Measurements from ENCODE around the gene SYCP2.

DNA sequence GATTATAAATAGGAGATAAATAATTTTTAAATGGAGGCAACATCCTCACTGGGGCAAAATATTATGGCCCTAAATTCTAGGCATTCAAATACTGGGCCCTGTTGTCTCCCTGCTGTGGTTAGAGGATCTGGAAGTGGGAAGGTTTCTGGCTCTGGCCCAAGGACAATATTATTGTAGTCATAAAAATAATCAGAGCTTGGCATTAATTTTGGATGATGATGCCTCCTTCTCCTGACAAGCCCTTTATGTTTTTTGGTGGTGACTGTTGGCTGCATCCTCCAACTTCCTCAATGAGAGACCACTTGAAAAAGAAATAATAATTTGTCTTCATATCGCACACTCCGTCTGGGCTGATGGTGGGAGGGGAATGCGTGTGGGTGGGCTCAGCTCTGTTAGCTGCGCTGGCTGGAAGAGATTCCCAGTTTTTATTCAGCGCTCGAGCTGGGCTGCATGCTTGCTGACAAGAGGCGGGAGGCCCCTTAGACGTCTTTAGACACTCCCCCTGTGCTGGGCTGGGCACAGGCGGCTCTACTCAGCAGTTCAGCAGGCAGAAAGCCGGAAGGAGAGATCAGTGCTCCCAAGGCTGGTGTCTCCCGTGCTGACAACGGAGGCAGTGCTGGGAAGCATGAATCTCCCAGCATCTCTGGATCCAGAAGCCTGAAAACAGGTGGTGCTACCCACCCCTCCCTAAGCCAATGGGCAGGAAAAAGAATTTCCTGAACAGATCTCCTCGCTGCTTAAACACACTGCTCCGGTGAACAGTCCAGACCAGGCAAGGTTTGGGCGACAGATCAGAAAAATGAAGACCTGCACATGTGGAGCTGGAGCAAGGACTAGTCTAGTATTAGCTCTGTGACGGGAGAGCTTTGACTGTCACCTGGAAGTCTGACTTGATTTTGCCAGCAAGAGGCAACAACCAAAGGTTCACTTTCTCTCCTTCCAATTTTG lies 97.7 kb downstream of the SYCP2 start:
- TF ChIP-seq, protein P1, sequence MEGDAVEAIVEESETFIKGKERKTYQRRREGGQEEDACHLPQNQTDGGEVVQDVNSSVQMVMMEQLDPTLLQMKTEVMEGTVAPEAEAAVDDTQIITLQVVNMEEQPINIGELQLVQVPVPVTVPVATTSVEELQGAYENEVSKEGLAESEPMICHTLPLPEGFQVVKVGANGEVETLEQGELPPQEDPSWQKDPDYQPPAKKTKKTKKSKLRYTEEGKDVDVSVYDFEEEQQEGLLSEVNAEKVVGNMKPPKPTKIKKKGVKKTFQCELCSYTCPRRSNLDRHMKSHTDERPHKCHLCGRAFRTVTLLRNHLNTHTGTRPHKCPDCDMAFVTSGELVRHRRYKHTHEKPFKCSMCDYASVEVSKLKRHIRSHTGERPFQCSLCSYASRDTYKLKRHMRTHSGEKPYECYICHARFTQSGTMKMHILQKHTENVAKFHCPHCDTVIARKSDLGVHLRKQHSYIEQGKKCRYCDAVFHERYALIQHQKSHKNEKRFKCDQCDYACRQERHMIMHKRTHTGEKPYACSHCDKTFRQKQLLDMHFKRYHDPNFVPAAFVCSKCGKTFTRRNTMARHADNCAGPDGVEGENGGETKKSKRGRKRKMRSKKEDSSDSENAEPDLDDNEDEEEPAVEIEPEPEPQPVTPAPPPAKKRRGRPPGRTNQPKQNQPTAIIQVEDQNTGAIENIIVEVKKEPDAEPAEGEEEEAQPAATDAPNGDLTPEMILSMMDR (conservative IDR thresholded peaks at IDR 0.05; ENCODE audit: low read depth, low read length): no peak
- TF ChIP-seq EZH2 (IDR thresholded peaks at IDR 0.05; ENCODE audit: borderline replicate concordance, low read depth, low read length, poor library complexity, severe bottlenecking): no peak

All from A673 (cell line).